ENCODE measurements around the gene SYNPR.

The SYNPR gene

DNA sequence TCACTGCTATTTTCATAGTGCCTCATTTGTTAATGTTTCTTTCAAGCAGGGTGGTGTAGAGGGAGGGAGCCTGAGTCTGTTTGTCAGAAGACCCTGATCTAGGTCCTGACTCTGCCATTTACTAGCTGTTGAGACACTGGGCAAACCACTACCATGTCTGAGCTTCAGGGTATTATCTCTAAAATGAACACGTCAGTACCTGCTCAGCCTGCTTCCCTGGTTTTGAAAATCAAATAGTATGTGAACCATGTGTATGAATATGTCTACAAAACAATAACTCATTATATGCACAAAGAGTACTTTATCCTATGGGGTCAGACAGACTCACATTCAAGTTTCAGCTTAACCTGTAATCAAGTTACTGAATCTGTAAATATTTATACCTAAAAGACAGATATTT is 25.1 kb downstream of the SYNPR start:
- in situ Hi-C loops (cut with HindIII; ENCODE audit: low sequenced_read_pairs): no loop called here

DNA sequence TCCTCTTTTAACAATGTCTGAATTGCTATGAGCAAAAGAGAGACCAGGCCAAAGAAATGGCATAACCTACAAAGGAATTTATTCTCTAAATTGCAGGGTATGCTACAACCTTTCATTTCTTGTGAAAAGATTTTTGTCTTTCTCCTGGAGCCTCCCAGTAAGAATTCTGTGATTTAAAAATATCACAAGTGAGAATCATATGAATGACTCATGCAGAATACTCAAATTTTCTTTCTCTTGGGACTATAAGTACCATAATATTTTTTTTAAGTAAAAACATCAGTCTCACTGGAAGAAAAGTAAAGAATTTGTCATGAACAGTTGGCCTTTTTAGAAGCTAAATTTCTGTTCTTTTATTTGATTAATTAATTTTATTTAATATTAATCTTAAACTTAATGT is 26.3 kb downstream of the SYNPR start:
- in situ Hi-C loops (cut with HindIII; ENCODE audit: low sequenced_read_pairs): no loop called here

DNA sequence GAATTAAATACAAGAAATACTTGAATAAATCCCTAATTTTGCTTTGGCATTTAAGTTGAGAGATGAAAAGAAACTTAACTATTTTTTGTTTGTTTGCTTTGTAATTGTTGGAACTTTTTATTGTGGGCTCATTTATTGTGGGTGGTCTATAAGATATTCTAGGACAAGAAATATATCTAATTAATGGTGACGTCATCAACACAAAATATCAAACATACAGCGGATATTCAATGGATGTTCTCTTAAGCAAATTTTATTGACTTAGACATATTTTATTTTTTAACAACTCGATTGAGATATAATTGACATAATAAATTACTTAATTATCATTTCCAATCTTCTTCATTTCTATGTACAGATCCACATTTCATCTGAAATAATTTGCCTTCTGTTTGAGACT is 30.0 kb downstream of the SYNPR start:
- in situ Hi-C loops (cut with HindIII; ENCODE audit: low sequenced_read_pairs): no loop called here

DNA sequence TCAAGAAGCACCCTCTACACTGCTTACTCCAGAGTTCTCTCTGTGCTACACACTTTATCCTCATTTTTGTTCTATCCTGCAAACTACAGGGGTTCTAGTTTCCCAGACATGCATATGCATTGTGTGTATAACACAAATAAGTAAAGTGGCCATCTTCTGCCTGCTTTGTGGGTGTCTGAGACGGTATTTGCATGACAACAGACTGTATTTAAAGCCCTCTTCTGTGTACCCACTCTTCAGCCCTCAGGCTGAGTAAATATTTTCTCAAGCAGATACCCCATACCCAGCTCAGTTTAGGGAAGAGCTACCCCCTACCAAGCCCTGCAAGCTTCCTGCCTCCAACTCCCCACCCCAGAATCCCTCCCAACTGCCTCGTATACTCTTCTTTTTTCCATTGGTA is 31.7 kb downstream of the SYNPR start:
- in situ Hi-C loops (cut with HindIII; ENCODE audit: low sequenced_read_pairs): no loop called here

DNA sequence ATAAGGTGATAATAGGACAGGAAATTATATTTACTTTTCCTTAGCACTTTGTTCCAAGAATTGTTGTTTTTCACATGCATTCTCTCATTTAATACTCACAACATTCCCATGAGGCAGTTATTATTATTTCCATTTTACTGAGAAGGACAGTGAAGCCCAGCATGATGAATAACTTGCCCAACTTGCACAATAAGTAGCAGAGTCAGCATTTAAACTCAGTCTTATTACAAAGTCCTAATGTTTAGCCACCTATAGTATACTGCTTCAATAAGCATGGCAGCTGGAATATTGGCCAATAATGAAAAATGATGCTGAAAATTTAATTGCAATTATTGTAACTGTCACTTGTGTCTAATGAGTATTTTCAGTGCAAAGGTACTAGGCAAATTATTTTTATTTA is 45.7 kb downstream of the SYNPR start:
- in situ Hi-C loops (cut with HindIII; ENCODE audit: low sequenced_read_pairs): no loop called here

DNA sequence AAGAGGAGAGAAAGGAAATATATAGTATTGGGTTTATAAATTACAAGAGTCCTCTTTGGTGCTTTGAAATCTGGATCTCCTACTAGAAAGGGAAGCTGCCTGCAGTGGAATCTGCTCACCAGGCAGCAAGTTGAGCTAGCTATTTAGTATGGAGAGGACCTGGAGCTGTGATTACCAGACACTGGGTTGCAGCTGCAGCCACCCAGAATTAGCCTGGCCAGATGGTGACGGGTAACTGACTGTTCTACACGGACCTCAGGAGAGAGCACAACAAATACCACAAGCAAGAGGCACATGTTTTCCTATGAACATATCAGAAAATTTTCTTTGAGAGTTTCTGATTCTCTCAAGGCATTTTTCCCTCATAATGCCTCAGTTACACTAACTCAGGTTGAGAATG is 46.5 kb downstream of the SYNPR start:
- in situ Hi-C loops (cut with HindIII; ENCODE audit: low sequenced_read_pairs): no loop called here

DNA sequence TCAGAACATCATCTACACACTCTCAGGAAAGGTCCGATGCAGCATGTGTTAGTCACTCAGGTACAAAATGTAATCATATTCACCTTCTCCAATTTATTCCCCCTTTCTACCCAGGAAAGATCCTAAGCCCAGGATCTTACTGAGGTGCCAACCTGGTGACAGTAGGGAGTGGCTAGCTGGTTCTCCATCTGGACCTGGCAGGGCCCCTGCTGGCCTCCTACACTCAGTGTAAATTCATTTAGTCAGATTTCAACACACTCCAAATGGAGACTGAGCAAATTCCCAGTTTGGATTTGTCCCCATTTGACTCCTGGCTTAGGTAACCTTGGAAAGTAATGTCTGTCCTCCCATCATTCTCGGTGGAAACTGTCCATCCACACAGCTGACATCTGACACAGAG is 47.3 kb downstream of the SYNPR start:
- in situ Hi-C loops (cut with HindIII; ENCODE audit: low sequenced_read_pairs): no loop called here

DNA sequence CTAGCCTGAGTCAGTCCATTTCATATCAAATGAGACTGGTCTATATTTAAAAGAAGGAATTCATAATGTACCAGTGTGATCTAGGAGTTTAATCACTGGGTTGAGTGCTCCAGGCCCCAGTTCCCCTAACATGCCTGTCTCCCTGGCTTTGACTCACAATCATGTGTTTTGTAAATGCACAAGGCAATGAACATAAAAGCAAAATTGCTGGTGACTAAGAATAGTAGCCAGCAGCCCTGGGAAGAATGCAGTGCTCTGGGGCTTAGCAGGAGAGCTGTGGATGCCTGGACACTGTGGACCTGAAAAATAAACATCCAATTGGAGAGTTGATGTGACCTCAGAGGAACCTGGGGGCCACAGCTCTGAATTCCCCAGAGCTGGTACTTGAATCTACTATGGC is 50.3 kb downstream of the SYNPR start:
- in situ Hi-C loops (cut with HindIII; ENCODE audit: low sequenced_read_pairs): no loop called here

DNA sequence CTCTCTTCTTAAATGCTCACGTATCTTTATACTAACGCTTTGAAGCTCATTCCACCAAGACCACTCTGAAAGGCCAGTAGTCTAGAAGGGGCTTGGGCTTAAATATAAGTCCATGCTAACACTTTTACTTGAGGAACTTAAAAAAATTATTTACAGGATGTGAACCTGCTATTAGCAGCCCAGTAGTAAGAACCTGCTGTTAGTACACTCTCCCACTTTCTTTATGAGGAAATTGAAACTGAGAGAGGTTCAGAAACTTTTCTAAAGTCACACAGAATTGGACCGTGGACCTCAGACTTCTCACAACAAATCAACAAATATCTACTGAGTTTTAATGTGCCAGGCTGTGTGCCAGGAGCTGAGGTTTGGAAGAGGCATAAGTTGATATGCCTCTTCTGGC is 53.4 kb downstream of the SYNPR start:
- in situ Hi-C loops (cut with HindIII; ENCODE audit: low sequenced_read_pairs): no loop called here

DNA sequence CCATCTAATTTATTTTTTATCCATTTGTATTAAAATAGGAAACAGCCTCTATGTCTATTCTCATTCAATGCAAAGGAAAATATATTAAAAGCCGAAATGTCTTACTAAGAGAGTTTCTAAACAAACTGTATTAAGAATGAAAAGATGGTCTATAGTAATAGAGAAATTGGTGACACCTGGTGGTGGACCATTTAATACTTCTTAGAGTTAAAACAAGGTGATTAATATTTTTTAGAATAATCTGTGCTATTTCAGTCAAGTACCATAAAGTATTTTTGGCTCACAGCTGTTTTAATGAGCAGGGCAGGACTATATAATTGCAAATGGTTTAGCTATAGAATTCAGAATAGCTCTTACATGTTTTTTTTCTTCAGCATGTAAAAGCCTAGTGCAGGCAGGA is 55.7 kb downstream of the SYNPR start:
- in situ Hi-C loops (cut with HindIII; ENCODE audit: low sequenced_read_pairs): no loop called here

DNA sequence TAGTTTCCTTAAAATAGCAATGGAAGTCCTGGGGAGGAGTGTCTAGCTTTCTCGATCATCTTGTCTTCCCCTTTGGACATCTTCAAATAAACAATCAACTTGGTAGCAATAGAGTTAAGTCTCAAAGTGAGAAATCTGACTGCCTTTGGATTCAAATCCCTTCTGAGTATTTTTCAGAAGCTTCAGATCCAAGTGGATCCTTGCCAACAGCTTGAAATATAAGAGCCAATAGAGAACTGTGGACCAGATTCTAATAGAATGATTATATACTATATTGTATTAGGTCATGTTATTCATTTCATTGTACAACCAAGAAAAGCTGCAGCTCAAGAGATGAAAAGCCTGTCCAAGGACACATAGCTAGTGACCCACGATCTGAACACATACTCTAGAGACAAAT is 60.2 kb downstream of the SYNPR start:
- in situ Hi-C loops (cut with HindIII; ENCODE audit: low sequenced_read_pairs): no loop called here

DNA sequence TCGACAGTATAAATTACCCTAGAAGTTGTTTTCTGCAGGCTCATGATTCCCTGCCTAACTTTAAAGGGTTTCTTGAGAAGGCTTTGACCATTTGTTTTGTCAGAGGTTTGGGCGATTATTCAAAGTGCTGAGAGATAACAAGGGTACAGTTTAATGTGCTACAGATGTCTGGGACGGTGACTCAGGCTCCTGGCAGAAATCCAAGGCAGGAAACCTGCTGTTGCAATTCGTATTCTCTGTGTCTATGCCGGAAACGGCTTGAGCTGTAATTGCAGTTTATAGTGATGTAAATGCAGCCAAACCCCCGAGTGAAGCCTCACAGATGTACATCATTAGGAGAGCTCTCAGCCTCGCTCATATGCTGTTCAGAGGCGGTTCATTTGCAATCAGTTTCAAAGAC is 65.6 kb downstream of the SYNPR start:
- in situ Hi-C loops (cut with HindIII; ENCODE audit: low sequenced_read_pairs): no loop called here

DNA sequence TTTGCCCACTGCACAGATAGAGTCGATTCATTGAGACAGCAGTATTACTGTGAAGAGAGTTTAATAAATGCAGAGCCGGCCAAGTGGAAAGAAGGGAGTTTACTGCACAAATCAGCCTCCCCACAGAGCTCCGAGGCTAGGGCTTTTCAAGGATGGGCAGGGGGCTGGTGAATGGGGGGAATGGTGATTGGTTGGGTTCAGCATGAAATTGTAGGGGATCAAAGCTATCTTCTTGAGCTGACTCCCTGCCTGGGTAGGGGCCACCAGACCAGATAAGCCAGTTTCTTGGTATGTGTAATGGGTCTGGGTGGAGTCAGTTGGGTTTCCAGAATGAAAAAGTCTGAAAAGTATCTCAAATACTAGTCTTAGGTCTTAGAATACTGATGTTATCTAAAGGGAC is 66.6 kb downstream of the SYNPR start:
- in situ Hi-C loops (cut with HindIII; ENCODE audit: low sequenced_read_pairs): loop anchor here (5.0 kb wide), 1 partner anchor 473 kb away; the partner anchor contains the start of gene C3orf49

DNA sequence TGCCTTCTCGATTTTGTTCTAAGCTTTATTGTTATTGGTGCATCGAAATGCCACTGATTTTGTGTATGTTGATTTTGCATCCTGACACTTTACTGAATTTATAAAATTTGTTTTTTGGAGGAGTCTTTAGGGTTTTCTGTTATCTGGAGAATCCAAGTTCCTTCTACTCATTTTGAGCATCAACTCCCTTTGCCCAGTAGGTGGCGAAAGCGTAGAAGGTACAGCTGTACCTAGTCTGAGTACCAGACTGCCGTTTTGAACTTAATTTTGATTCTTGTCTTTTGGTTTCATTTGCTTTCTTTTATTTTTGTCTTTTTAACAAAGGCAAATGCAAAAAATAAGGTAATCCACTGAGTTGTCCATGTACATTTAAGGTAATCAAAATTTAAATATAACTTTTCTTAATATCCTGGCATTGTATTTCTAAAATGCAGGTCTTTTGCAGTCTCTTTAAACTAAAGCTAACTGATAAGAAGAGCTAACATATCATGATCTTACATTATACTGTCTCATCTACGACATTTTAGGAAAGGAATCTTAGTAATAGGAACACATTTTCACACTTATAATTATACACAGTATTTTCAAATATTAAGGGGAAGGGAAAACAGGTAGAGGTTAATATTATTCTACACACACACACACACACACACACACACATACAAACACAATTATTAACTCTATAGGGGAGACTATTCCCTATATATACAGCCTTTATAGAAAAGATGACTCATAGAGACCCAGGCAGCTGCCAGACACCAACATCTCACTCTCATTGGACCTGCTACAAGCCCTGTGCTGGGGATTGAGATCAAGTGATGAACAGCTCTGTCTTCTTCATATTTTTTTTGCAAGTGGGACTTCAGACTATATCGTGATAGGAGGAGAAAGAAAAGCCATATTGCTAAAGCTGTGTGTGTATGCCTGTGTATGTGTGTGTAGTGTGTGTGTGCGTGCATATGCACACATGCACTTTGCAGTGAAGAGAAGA is 71.8 kb downstream of the SYNPR start:
- in situ Hi-C loops (cut with HindIII; ENCODE audit: low sequenced_read_pairs): loop anchor here (5.0 kb wide), 1 partner anchor 467 kb away; the partner anchor contains the start of gene C3orf49

DNA sequence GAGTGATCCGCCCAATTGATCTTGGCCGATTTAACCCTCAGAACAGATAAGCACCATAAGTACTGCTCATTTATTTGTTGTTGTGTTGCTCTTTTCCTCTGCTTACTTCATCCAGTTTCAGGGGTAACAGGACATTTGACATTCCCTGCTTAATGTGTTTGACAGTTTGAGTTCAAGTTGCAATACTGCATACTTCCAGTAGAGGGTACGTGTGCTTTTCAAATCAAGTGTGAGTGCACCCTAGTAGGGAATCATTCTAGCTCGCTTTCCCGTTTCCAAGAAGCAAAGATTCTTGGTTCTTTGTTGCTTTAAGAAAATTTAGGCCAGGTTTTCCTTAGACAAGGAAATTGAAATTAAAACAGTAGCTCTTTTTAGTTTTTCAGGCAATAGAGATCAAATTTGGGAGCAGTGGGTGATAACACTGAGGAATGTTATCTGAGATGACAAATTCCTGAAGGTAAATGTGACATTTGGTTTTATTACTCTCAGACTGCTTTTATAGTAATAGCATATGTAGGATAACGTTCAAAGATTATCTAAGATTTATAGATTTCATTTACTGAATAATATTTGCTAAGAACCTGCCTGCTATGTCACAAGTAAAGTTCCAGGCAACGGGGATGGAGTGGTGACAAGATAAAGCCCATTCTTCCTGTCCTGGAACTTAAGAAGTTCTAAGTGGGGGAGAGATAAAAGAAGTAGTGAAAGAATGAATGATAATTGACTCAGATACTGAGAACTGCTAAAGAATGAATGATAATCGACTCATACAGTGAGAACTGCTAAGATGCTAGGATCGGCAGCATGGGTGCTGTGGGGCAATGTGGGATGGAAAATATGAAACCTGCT is 73.3 kb downstream of the SYNPR start:
- in situ Hi-C loops (cut with HindIII; ENCODE audit: low sequenced_read_pairs): no loop called here

DNA sequence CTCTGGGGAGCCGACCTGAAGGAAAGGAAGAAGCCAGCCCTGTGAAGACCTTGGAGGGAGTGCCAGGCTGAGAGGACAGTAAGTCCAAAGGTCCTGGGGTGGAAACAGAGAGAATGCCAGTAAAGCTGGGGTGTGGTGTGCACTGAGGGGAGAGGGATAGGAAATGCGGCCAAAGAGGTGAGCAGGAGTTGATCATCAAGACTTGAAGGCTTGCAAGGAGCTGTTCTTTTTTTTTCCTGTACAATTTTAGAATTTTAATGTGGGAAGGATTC is 73.8 kb downstream of the SYNPR start:
- in situ Hi-C loops (cut with HindIII; ENCODE audit: low sequenced_read_pairs): no loop called here

DNA sequence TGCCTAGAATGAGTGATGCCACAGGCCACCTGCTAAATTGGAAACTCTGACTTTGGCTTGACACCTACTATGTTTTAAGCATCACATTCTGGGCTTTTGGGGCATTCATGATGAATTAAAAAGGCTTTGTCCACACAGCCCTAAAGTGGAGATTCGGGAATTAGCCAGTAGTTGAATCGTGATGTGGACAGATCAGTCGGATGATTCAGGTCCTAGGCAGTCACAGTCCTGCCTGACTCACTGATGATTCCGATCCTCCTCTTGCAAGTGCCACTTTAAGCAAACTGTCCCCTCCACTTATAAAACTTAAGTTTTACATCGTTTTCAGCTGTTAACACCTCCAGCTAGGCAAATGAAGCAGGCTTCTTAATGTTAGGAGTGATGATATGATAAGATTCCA is 75.3 kb downstream of the SYNPR start:
- in situ Hi-C loops (cut with HindIII; ENCODE audit: low sequenced_read_pairs): no loop called here

DNA sequence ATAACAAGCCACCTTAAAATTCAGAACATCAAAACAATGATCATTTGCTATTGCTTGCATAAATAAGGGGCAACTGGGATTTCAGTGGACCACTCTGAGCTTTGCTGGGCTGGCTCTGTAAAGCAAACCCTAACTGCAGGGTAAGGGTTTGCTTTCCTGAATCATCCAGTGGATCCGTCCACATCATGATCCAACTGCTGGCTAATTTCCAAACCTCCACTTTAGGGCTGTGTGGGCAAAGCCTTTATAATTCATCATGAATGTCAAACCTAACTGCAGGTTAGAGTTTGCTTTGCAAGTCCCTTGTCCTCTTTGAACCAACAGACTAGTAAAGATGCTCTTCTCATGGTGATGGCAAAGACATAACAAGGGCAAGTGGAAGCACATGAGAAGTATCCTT is 76.1 kb downstream of the SYNPR start:
- in situ Hi-C loops (cut with HindIII; ENCODE audit: low sequenced_read_pairs): no loop called here

DNA sequence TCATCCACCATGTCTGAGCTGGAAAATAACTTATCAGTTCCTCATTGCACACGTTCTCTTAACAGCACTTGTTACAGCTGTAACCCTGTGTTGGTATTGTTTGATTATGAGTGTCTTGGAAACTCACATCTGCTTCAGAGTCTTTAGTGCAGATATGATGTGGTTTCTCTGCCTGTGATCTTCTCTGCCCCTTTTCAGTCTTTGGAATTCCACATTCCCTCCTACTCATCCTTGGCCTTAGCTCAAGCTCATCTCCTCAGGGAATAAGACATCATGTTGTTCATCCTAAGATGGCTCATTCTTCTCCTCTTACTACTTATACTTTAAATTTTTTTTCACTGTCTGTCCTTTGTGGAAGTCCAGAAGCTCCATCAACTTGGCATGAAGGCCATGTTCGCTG is 77.7 kb downstream of the SYNPR start:
- in situ Hi-C loops (cut with HindIII; ENCODE audit: low sequenced_read_pairs): no loop called here

DNA sequence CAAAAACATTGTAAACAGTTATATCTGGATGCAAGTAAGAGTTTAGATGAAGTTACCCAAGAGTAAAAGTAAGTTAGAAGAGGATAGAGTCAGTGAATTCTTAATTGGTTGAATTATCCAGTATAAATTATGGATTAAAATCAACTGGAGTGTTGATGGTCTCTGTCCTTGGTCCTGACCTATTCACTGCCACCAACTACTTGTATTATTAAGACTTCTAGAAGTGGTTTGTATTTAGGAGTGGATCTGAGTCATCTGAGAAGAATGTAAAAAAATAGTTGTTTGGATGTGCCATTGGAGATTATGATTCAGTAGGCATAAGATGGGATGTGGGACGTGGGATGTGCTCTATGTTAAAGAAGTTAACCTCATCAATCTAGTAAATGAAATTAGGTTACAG is 86.4 kb downstream of the SYNPR start:
- in situ Hi-C loops (cut with HindIII; ENCODE audit: low sequenced_read_pairs): no loop called here

DNA sequence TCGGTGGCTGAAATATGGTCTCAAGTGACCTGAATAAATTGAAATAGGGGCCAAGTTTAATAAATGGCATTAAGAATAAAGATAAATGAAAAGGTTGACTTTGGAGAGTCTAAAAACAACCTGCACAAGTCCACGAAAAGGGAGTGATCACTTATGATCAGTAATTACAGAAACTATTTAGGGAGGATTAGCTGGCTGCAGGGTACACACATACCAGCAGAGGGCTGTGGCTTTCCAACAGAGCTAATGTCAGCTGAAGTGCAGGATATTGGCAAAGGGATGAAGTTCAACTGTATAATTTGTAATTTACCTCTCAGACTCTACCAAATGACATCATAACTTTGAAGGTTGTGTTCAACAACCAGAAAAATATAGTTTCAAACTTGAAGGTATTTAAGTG is 86.8 kb downstream of the SYNPR start:
- in situ Hi-C loops (cut with HindIII; ENCODE audit: low sequenced_read_pairs): no loop called here

DNA sequence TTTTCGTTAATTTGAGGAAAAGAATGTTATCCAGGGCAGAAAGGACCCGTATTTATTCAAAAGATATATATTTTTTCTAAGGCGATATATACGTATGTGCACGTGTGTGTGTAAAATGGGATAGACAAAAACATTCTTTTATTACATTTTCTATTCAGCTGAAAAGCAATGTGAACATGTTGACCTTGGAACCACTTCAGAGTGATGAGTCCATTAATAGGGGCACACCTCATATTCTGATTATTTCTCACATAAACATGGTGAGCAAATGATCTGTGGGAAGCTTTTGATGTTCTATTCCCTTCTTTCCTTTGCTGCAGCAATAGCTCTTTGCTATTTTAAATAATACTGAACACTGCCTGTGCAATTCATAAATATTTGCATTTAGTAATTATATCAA is 87.6 kb downstream of the SYNPR start:
- in situ Hi-C loops (cut with HindIII; ENCODE audit: low sequenced_read_pairs): no loop called here
